Right lobe of liver (tissue), 4 donors: ENCODE data around the gene PIRT.

Source experiments
- CTCF ChIP-seq, 4 donors: fragments of 200-600 bp in 3 of 4; fragments of 450-650 bp in 1 of 4; IDR thresholded peaks; one replicate each; pipeline versions ENCODE4 v1.5.1 to v1.8.0; 2016 to 2022; ENCODE audit warnings: antibody characterized with exemption in 4 of 4, mild to moderate bottlenecking in 2 of 4
- POLR2A ChIP-seq: fragments of 450-650 bp; IDR thresholded peaks from one replicate; pipeline ENCODE4 v1.6.1; 2017; ENCODE audit warnings: antibody characterized with exemption, mild to moderate bottlenecking
- donor health status: DM: no; HTN: no; CAD: no.
- donor health status: DM: no; HTN: no; CAD: no.
- donor health status: DM: no; HTN: yes; CAD: no.

DNA sequence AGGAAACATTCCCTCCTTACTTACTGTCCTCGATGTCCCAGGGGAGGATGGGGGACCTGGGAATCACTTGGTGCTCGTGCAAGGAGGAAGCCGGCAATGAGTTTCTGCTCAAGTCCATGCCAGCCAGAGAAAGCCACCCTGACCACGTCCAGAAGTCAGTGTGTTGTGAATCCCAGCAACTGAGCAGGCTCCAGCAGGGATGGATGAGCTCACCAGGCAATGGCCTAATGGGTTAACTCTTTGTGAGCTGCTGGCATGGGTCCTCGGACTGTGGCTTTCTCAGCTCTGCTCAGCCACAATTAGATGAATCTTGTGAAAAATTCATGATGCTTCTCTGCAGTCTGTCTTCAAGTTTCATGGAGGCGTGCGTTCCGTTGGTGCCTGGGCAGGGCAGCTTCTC lies at the start of gene PIRT:
- TF ChIP-seq CTCF (IDR thresholded peaks at IDR 0.05) (no peak), POLR2A (no peak)
